ENCODE measurements around the gene ENKUR. TPM values are rescaled to one million over a fixed set of nuclear protein-coding genes. Genes with fewer than 3 reads are reported as not detected.

Gene ENKUR
- total RNA-seq, 4 donors from 2014 or later: 0.33 to 0.73 TPM; not detected in 2

DNA sequence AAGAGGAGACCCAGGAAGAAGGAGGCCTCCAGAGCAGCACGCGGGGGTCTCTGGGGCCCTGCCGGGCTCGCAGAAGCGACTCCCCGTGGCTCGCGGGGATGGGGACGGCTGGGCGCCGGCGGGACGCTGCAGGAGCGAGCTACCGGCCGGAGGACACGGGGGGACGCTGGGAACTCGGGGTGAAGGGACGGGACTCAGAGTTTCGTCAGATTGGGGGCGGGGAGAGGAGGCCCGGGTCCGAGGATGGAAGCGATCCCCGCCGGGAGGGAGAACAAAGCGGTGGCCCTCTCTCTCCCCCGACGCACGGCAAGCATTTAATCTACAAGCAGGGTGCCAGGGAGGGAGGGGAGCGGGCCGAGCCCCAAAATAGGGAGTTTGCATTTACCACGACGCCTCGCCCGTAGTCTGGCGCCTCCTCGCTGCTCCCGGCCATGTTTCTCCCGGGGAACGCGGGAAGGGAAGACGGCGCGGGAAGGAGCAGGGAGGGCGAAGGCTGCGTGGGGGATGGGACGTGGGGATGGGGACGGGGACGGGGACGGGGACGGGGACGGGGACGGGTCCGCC is 63.7 kb downstream of the ENKUR start, which contains the start of gene PRTFDC1:
Gene PRTFDC1, minus strand, starts transcription at position 464 of the 564 bp plus-strand sequence. Its CDS starts 31 bp downstream, at position 433.
- 3 to 7% methylated on average over 19 to 22 of the region's 56 CpGs for WGBS, 2 donors
- intact Hi-C loops (cut with DNase I): no loop called here
- H3K27ac ChIP-seq: peak within 1 kb of the TSS; percentile 0 to 78 (median 64)
- DNase-seq: peak; percentile 28 to 49
- peaks cover 7 to 15% of the 10 kb centered on the region in 2 donors for H3K4me1 ChIP-seq
- TF ChIP-seq, protein P1, sequence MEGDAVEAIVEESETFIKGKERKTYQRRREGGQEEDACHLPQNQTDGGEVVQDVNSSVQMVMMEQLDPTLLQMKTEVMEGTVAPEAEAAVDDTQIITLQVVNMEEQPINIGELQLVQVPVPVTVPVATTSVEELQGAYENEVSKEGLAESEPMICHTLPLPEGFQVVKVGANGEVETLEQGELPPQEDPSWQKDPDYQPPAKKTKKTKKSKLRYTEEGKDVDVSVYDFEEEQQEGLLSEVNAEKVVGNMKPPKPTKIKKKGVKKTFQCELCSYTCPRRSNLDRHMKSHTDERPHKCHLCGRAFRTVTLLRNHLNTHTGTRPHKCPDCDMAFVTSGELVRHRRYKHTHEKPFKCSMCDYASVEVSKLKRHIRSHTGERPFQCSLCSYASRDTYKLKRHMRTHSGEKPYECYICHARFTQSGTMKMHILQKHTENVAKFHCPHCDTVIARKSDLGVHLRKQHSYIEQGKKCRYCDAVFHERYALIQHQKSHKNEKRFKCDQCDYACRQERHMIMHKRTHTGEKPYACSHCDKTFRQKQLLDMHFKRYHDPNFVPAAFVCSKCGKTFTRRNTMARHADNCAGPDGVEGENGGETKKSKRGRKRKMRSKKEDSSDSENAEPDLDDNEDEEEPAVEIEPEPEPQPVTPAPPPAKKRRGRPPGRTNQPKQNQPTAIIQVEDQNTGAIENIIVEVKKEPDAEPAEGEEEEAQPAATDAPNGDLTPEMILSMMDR (IDR thresholded peaks at IDR 0.05): no peak
- no peak for TF ChIP-seq POLR2A (IDR thresholded peaks at IDR 0.05)
- no peaks in the 10 kb centered on the region for H3K9me3 ChIP-seq
- no peaks in the 10 kb centered on the region for H3K36me3 ChIP-seq
- H3K4me3 ChIP-seq (replicated peaks in 1 of 3): peak within 1 kb of the TSS; percentile 16 to 63 (median 42)
- no peaks in the 10 kb centered on the region for H3K27me3 ChIP-seq

- no peaks in the 10 kb centered on the region for H3K36me3 ChIP-seq
- WGBS, 2 donors: 52 to 55% methylated on average over 10 of the region's 10 CpGs
- intact Hi-C loops (cut with DNase I): no loop called here
- peak overlapping the region in 1 of 3 donors; percentile 63 for H3K4me3 ChIP-seq (replicated peaks in 1 of 3)
- H3K4me1 ChIP-seq: peaks cover 7 to 15% of the 10 kb centered on the region in 2 donors
- H3K9me3 ChIP-seq: no peaks in the 10 kb centered on the region
- TF ChIP-seq POLR2A (IDR thresholded peaks at IDR 0.05): no peak
- TF ChIP-seq, protein P1 (IDR thresholded peaks at IDR 0.05): no peak
- H3K27ac ChIP-seq: peak overlapping the region in 2 of 3 donors; percentile 64 to 78
- DNase-seq: peak; percentile 7 to 13
- no peaks in the 10 kb centered on the region for H3K27me3 ChIP-seq
Observed at GRCh38 chr10:24951201-24952142, 64.5 kb downstream of the ENKUR start.

GRCh38 chr10:24950439-24950838 is 65.5 kb downstream of the ENKUR start:
- no peaks in the 10 kb centered on the region for H3K36me3 ChIP-seq
- WGBS, 2 donors: 80 to 88% methylated on average over 5 of the region's 5 CpGs
- H3K27ac ChIP-seq: no peak overlapping the region
- H3K4me1 ChIP-seq: peaks cover 7 to 15% of the 10 kb centered on the region in 2 donors
- H3K4me3 ChIP-seq (replicated peaks in 1 of 3): no peak overlapping the region
- intact Hi-C loops (cut with DNase I): no loop called here
- TF ChIP-seq POLR2A (IDR thresholded peaks at IDR 0.05): no peak
- TF ChIP-seq, protein P1 (IDR thresholded peaks at IDR 0.05): no peak
- no peak for DNase-seq
- no peaks in the 10 kb centered on the region for H3K9me3 ChIP-seq
- H3K27me3 ChIP-seq: no peaks in the 10 kb centered on the region

DNA sequence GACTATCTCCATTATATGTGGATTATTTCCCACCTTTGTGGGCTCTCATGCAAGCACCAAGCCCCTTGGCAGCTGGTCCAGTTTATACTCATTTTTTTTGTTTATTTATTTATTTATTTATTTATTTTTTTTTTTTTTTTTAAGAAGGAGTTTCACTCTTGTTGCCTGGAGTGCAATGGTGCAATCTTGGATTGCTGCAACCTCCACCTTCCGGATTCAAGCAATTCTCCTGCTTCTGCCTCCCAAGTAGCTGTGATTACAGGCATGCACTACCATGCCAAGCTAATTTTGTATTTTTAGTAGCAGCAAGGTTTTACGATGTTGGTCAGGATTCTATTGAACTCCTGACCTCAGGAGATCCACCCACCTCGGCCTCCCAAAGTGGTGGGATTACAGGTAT is 66.3 kb downstream of the ENKUR start:
- Histone ChIP-seq H3K36me3 (no peaks in the 10 kb centered on the region), H3K27me3 (no peaks in the 10 kb centered on the region), H3K27ac (no peak overlapping the region), H3K4me3 (replicated peaks in 1 of 3) (no peak overlapping the region), H3K4me1 (peaks cover 7 to 15% of the 10 kb centered on the region in 2 donors), H3K9me3 (no peaks in the 10 kb centered on the region)
- intact Hi-C loops (cut with DNase I): no loop called here
- no peak for DNase-seq
- no peak for TF ChIP-seq POLR2A (IDR thresholded peaks at IDR 0.05)
- TF ChIP-seq, protein P1 (IDR thresholded peaks at IDR 0.05): no peak
- WGBS, 2 donors: 94 to 95% methylated on average over 3 of the region's 3 CpGs

All from thyroid gland (tissue), 4 donors.